Measurements from ENCODE around the gene ZNF397. TPM values are rescaled to one million over a fixed set of nuclear protein-coding genes. Genes with fewer than 3 reads are reported as not detected.
A peak's percentile ranks its signal among the peaks of the same experiment; 100 is the strongest.

ZNF397 gene
- total and polyA plus RNA-seq, 9 of the 15 experiments (the other 6 are each of a cell fraction or from before 2014, with no cell fraction given) = 6.4 to 24.2 (median 19.3) TPM

DNA sequence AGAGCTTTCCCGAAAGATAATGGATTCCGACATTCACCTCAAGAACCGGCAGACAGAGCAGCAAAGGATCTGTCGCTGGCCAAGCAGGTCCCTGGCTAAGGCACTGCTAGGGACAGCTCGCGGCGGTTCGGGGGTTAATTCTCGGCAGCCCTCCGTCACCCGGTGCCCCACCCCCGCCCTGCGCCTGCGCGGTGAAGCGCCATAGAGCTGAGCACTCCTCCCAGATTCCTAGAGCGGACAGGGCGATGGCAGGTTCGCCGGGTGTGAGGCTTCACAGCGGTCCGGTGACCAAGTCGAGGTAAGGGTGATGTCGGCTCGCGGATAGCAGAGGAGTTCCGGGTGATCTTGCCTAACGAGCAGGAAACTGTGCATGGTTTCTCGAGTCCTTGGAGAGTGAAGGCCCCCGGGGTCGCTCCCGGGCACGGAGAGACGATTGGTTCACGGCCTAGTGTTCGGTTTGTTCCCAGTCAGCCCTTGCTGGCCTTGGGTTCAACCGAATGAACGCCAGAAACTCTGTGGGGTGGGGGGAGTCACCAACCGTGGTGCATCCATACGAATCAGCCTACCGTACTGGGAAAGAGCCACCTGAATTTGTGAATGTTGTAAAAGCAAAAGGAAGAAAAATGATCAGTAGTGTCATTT is 49.4 kb downstream of the ZNF397 start, which contains the start of gene ZSCAN30 (continued):
- TF ChIP-seq ZNF165 (CRISPR knock-in tag; IDR thresholded peaks at IDR 0.05; ENCODE audit: borderline replicate concordance) = no peak
- TF ChIP-seq LCOR (CRISPR knock-in tag; IDR thresholded peaks at IDR 0.05) = peak; percentile 83; the same call in 1 of the 2 replicates
- no peak for TF ChIP-seq BMI1 (IDR thresholded peaks at IDR 0.05; ENCODE audit: low read length)
- TF ChIP-seq, protein P1, sequence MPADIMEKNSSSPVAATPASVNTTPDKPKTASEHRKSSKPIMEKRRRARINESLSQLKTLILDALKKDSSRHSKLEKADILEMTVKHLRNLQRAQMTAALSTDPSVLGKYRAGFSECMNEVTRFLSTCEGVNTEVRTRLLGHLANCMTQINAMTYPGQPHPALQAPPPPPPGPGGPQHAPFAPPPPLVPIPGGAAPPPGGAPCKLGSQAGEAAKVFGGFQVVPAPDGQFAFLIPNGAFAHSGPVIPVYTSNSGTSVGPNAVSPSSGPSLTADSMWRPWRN (IDR thresholded peaks at IDR 0.05; ENCODE audit: low read depth) = no peak
- TF ChIP-seq, protein P2, sequence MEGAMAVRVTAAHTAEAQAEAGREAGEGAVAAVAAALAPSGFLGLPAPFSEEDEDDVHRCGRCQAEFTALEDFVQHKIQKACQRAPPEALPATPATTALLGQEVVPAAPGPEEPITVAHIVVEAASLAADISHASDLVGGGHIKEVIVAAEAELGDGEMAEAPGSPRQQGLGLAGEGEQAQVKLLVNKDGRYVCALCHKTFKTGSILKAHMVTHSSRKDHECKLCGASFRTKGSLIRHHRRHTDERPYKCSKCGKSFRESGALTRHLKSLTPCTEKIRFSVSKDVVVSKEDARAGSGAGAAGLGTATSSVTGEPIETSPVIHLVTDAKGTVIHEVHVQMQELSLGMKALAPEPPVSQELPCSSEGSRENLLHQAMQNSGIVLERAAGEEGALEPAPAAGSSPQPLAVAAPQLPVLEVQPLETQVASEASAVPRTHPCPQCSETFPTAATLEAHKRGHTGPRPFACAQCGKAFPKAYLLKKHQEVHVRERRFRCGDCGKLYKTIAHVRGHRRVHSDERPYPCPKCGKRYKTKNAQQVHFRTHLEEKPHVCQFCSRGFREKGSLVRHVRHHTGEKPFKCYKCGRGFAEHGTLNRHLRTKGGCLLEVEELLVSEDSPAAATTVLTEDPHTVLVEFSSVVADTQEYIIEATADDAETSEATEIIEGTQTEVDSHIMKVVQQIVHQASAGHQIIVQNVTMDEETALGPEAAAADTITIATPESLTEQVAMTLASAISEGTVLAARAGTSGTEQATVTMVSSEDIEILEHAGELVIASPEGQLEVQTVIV (CRISPR knock-in tag; IDR thresholded peaks at IDR 0.05; ENCODE audit: borderline replicate concordance) = no peak
- no peak for TF ChIP-seq ZNF146 (CRISPR knock-in tag; IDR thresholded peaks at IDR 0.05; ENCODE audit: unreplicated experiment)
- no peak for TF ChIP-seq ZNF75A (CRISPR knock-in tag; IDR thresholded peaks at IDR 0.05)
- TF ChIP-seq STAG1 (CRISPR knock-in tag; IDR thresholded peaks at IDR 0.05; ENCODE audit: borderline replicate concordance) = no peak
- TF ChIP-seq ZNF184 (CRISPR knock-in tag; IDR thresholded peaks at IDR 0.05) = no peak
- TF ChIP-seq NR4A1 (CRISPR knock-in tag; IDR thresholded peaks at IDR 0.05) = no peak
- no peak for TF ChIP-seq NR4A1 (tag; IDR thresholded peaks at IDR 0.05)
- no peak for TF ChIP-seq SMAD2 (IDR thresholded peaks at IDR 0.05; ENCODE audit: low read depth, low read length)
- TF ChIP-seq, protein P3, sequence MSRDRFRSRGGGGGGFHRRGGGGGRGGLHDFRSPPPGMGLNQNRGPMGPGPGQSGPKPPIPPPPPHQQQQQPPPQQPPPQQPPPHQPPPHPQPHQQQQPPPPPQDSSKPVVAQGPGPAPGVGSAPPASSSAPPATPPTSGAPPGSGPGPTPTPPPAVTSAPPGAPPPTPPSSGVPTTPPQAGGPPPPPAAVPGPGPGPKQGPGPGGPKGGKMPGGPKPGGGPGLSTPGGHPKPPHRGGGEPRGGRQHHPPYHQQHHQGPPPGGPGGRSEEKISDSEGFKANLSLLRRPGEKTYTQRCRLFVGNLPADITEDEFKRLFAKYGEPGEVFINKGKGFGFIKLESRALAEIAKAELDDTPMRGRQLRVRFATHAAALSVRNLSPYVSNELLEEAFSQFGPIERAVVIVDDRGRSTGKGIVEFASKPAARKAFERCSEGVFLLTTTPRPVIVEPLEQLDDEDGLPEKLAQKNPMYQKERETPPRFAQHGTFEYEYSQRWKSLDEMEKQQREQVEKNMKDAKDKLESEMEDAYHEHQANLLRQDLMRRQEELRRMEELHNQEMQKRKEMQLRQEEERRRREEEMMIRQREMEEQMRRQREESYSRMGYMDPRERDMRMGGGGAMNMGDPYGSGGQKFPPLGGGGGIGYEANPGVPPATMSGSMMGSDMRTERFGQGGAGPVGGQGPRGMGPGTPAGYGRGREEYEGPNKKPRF (IDR thresholded peaks at IDR 0.05; ENCODE audit: low read depth, low read length) = no peak
- TF ChIP-seq, protein P4, sequence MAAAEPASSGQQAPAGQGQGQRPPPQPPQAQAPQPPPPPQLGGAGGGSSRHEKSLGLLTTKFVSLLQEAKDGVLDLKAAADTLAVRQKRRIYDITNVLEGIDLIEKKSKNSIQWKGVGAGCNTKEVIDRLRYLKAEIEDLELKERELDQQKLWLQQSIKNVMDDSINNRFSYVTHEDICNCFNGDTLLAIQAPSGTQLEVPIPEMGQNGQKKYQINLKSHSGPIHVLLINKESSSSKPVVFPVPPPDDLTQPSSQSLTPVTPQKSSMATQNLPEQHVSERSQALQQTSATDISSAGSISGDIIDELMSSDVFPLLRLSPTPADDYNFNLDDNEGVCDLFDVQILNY (CRISPR knock-in tag; IDR thresholded peaks at IDR 0.05) = no peak
- TF ChIP-seq, protein P5, sequence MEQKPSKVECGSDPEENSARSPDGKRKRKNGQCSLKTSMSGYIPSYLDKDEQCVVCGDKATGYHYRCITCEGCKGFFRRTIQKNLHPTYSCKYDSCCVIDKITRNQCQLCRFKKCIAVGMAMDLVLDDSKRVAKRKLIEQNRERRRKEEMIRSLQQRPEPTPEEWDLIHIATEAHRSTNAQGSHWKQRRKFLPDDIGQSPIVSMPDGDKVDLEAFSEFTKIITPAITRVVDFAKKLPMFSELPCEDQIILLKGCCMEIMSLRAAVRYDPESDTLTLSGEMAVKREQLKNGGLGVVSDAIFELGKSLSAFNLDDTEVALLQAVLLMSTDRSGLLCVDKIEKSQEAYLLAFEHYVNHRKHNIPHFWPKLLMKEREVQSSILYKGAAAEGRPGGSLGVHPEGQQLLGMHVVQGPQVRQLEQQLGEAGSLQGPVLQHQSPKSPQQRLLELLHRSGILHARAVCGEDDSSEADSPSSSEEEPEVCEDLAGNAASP (IDR thresholded peaks at IDR 0.05) = no peak
- TF ChIP-seq, protein P6, sequence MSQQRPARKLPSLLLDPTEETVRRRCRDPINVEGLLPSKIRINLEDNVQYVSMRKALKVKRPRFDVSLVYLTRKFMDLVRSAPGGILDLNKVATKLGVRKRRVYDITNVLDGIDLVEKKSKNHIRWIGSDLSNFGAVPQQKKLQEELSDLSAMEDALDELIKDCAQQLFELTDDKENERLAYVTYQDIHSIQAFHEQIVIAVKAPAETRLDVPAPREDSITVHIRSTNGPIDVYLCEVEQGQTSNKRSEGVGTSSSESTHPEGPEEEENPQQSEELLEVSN (IDR thresholded peaks at IDR 0.05; ENCODE audit: borderline replicate concordance in 1 of 2, extremely low read depth in 1 of 2, insufficient read depth in 1 of 2, insufficient read length in 1 of 2, low read depth in 1 of 2, low read length in 1 of 2, poor library complexity in 1 of 2, severe bottlenecking in 1 of 2) = peak in 1 of 2 experiments; percentile 43
- no peak for TF ChIP-seq ZNF644 (tag; IDR thresholded peaks at IDR 0.05; ENCODE audit: low read depth)
- TF ChIP-seq MCM3 (IDR thresholded peaks at IDR 0.05) = no peak

All from K562 (cell line).